Measurements from ENCODE around the gene NPAS4.
"Not testable (repeated sequence)": the region's sequence is repeated elsewhere in the genome, so short reads cannot be mapped to it uniquely, and the experiment has no call there.

Gene NPAS4

GRCh38 chr11:66420671-66421476 is at the start of gene NPAS4:
Gene NPAS4 (plus strand): TSS chr11:66421035. CDS start chr11:66421180, 145 bp downstream.
- DNase-seq = no peak

GRCh38 chr11:66371627-66372415 is 49.0 kb upstream of the NPAS4 start, which contains the start of gene SLC29A2:
Gene SLC29A2 (minus strand): TSS chr11:66371760. CDS start chr11:66371591, 169 bp downstream.
- DNase-seq = peak; percentile 83

- DNase-seq = no peak
Observed at GRCh38 chr11:66373265-66373664, 47.6 kb upstream of the NPAS4 start.

- DNase-seq = not testable (repeated sequence)
Observed at GRCh38 chr11:66373690-66374287, 47.0 kb upstream of the NPAS4 start.

- DNase-seq = not testable (repeated sequence)
Observed at GRCh38 chr11:66380264-66380663, 40.6 kb upstream of the NPAS4 start.

GRCh38 chr11:66384316-66384715 is 36.5 kb upstream of the NPAS4 start:
- DNase-seq = not testable (repeated sequence)

GRCh38 chr11:66386171-66387069 is 34.4 kb upstream of the NPAS4 start:
- peak; percentile 82 for DNase-seq

- peak; percentile 80 for DNase-seq
Observed at GRCh38 chr11:66388780-66389386, 32.0 kb upstream of the NPAS4 start.

GRCh38 chr11:66391322-66391721 is 29.5 kb upstream of the NPAS4 start:
- no peak for DNase-seq

- DNase-seq = no peak
Observed at GRCh38 chr11:66393954-66394353, 26.9 kb upstream of the NPAS4 start.

- DNase-seq = no peak
Observed at GRCh38 chr11:66407651-66408050, 13.2 kb upstream of the NPAS4 start.

- DNase-seq = peak; percentile 89
Observed at GRCh38 chr11:66408488-66409214, 12.2 kb upstream of the NPAS4 start.

GRCh38 chr11:66409226-66409625 is 11.6 kb upstream of the NPAS4 start:
- no peak for DNase-seq

GRCh38 chr11:66410191-66410590 is 10.6 kb upstream of the NPAS4 start:
- no peak for DNase-seq

- no peak for DNase-seq
Observed at GRCh38 chr11:66411323-66411722, 9.5 kb upstream of the NPAS4 start.

GRCh38 chr11:66412110-66412509 is 8.7 kb upstream of the NPAS4 start:
- no peak for DNase-seq

GRCh38 chr11:66413167-66413566 is 7.7 kb upstream of the NPAS4 start:
- DNase-seq = no peak

GRCh38 chr11:66414120-66414934 is 6.5 kb upstream of the NPAS4 start:
- no peak for DNase-seq

- no peak for DNase-seq
Observed at GRCh38 chr11:66415423-66415822, 5.4 kb upstream of the NPAS4 start.

- DNase-seq = no peak
Observed at GRCh38 chr11:66417000-66417399, 3.8 kb upstream of the NPAS4 start.

Measured in CD4-positive, alpha-beta T cell treated with Interleukin-21 for 1 hour (primary cell).